ENCODE data around the gene ANKRD55. TPM values are rescaled to one million over a fixed set of nuclear protein-coding genes. Genes with fewer than 3 reads are reported as not detected.

Gene ANKRD55
- total and polyA plus RNA-seq, 4 donors: 0.37 to 1.9 (median 1.4) TPM

GRCh38 chr5:56278335-56278753, 45.2 kb upstream of the ANKRD55 start:
- Histone ChIP-seq H3K9me3 (ENCODE audit: control insufficient read depth in 4 of 4, low read length in 3 of 4) (no peaks in the 10 kb centered on the region), H3K27me3 (ENCODE audit: control insufficient read depth in 4 of 4, insufficient read depth in 4 of 4, low read length in 3 of 4) (no peaks in the 10 kb centered on the region), H3K4me1 (ENCODE audit: control insufficient read depth in 4 of 4, insufficient read depth in 4 of 4, low read length in 3 of 4) (peaks cover 0 to 7% (median 4%) of the 10 kb centered on the region in 4 donors), H3K9ac (ENCODE audit: low read depth in 1 of 2, low read length in 2 of 2) (no peak overlapping the region), H3K27ac (ENCODE audit: low read depth in 1 of 2, low read length in 2 of 2) (no peak overlapping the region), H3K4me3 (ENCODE audit: low read depth in 1 of 3, low read length in 3 of 3) (no peak overlapping the region), H3K36me3 (ENCODE audit: control insufficient read depth in 4 of 4, insufficient read depth in 3 of 4, low read depth in 1 of 4, low read length in 3 of 4) (no peaks in the 10 kb centered on the region)
- WGBS: 92% methylated on average over 7 of the region's 7 CpGs
- DNase-seq (ENCODE audit: low spot score): no peak
- TF ChIP-seq REST (IDR thresholded peaks at IDR 0.05) (no peak), HNF4G (IDR thresholded peaks at IDR 0.05) (no peak), ZBTB33 (IDR thresholded peaks at IDR 0.05) (no peak), FOXA1 (IDR thresholded peaks at IDR 0.05) (no peak), YY1 (IDR thresholded peaks at IDR 0.05) (no peak), TAF1 (conservative IDR thresholded peaks at IDR 0.05) (no peak), HNF4A (conservative IDR thresholded peaks at IDR 0.05) (no peak), FOXA2 (IDR thresholded peaks at IDR 0.05) (no peak), GABPA (IDR thresholded peaks at IDR 0.05 in 1 of 2, conservative IDR thresholded peaks at IDR 0.05 in 1 of 2) (no peak), MAX (IDR thresholded peaks at IDR 0.05) (no peak), EGR1 (IDR thresholded peaks at IDR 0.05; ENCODE audit: low read depth in 2 of 2) (no peak), RAD21 (IDR thresholded peaks at IDR 0.05) (no peak), RXRA (IDR thresholded peaks at IDR 0.05) (no peak), JUND (IDR thresholded peaks at IDR 0.05) (no peak), SP1 (IDR thresholded peaks at IDR 0.05) (no peak), ATF3 (IDR thresholded peaks at IDR 0.05) (no peak), NR2F2 (IDR thresholded peaks at IDR 0.05) (no peak), CTCF (IDR thresholded peaks at IDR 0.05; ENCODE audit: low read depth, low read length, missing input control) (no peak)
